H9 (cell line): ENCODE results near the gene PGR. TPM values are rescaled to one million over a fixed set of nuclear protein-coding genes. Genes with fewer than 3 reads are reported as not detected.

ENCODE experiments used
- DNase-seq: peaks from one replicate; pipeline ENCODE4 v3.0.0-alpha.2; 2017
- H2AFZ ChIP-seq: one replicate; pipeline ENCODE4 v1.6.1; 2013; ENCODE audit warnings: mild to moderate bottlenecking, low read length, control low read depth, moderate library complexity
- H2AK5ac ChIP-seq: 2 replicates; pipeline ENCODE4 v1.6.1; 2013; ENCODE audit warnings: low read length, control low read depth, mixed read lengths; ENCODE audit not compliant: insufficient read length
- H2BK120ac ChIP-seq: one replicate; pipeline ENCODE4 v1.6.1; 2013; ENCODE audit warnings: low read depth, mild to moderate bottlenecking, low read length, control low read depth, inconsistent platforms; ENCODE audit not compliant: poor library complexity, severe bottlenecking
- H2BK12ac ChIP-seq: 2 replicates; pipeline ENCODE4 v1.6.1; 2013; ENCODE audit warnings: low read length, control low read depth, mixed read lengths, low read depth; ENCODE audit not compliant: insufficient read length
- H2BK15ac ChIP-seq: 2 replicates; pipeline ENCODE4 v1.6.1; 2013; ENCODE audit warnings: low read depth, low read length, control low read depth
- H2BK20ac ChIP-seq: one replicate; pipeline ENCODE4 v1.6.1; 2013; ENCODE audit warnings: low read depth, mild to moderate bottlenecking, low read length, control low read depth, inconsistent platforms; ENCODE audit not compliant: poor library complexity, severe bottlenecking
- H2BK5ac ChIP-seq: 2 replicates; pipeline ENCODE4 v1.6.1; 2013; ENCODE audit warnings: low read length, control low read depth, mixed read lengths; ENCODE audit not compliant: insufficient read length
- H3K14ac ChIP-seq: 2 replicates; pipeline ENCODE4 v1.6.1; 2013; ENCODE audit warnings: low read length, control low read depth; ENCODE audit not compliant: insufficient read depth
- H3K18ac ChIP-seq: 2 replicates; pipeline ENCODE4 v1.6.1; 2013; ENCODE audit warnings: low read depth, mild to moderate bottlenecking, mixed read lengths, low read length, control low read depth; ENCODE audit not compliant: insufficient read length
- H3K23ac ChIP-seq: 2 replicates; pipeline ENCODE4 v1.6.1; 2013; ENCODE audit warnings: low read length, control low read depth, mixed read lengths, low read depth; ENCODE audit not compliant: insufficient read length
- H3K23me2 ChIP-seq: 2 replicates; pipeline ENCODE4 v1.6.1; 2013; ENCODE audit warnings: low read depth, mild to moderate bottlenecking, mixed read lengths, low read length, control low read depth; ENCODE audit not compliant: insufficient read length, poor library complexity, severe bottlenecking
- H3K27ac ChIP-seq: 2 replicates; pipeline ENCODE4 v1.5.1; 2013; ENCODE audit warnings: low read length, control low read depth, mixed read lengths, low read depth; ENCODE audit not compliant: insufficient read length
- H3K27me3 ChIP-seq: 2 replicates; pipeline ENCODE4 v1.6.1; 2013; ENCODE audit warnings: low read length, control low read depth, inconsistent platforms; ENCODE audit not compliant: insufficient read depth
- H3K4ac ChIP-seq: 2 replicates; pipeline ENCODE4 v1.6.1; 2013; ENCODE audit warnings: low read depth, mild to moderate bottlenecking, control low read depth, inconsistent platforms, low read length, moderate library complexity
- H3K4me1 ChIP-seq: 2 replicates; pipeline ENCODE4 v1.6.1; 2013; ENCODE audit warnings: low read length, control low read depth, inconsistent platforms; ENCODE audit not compliant: insufficient read depth
- H3K4me2 ChIP-seq: 2 replicates; pipeline ENCODE4 v1.6.1; 2013; ENCODE audit warnings: low read length, control low read depth, mixed read lengths; ENCODE audit not compliant: insufficient read length, insufficient read depth
- H3K56ac ChIP-seq: 2 replicates; pipeline ENCODE4 v1.6.1; 2013; ENCODE audit warnings: low read depth, mild to moderate bottlenecking, mixed read lengths, low read length, control low read depth; ENCODE audit not compliant: insufficient read length
- H3K79me1 ChIP-seq: 2 replicates; pipeline ENCODE4 v1.6.1; 2013; ENCODE audit warnings: low read depth, mild to moderate bottlenecking, moderate library complexity, low read length, control low read depth, inconsistent platforms; ENCODE audit not compliant: insufficient read depth, poor library complexity, severe bottlenecking
- H3K79me2 ChIP-seq: 2 replicates; pipeline ENCODE4 v1.6.1; 2013; ENCODE audit warnings: low read length, control low read depth, inconsistent platforms; ENCODE audit not compliant: insufficient read depth
- H3K9ac ChIP-seq: 2 replicates; pipeline ENCODE4 v1.6.1; 2013; ENCODE audit warnings: low read length, control low read depth, mixed read lengths; ENCODE audit not compliant: insufficient read length; ENCODE audit errors: extremely low read depth
- H3K9me3 ChIP-seq: one replicate; pipeline ENCODE4 v1.6.1; 2013; ENCODE audit warnings: low read depth, low read length, inconsistent platforms; ENCODE audit not compliant: control insufficient read depth
- H3T11ph ChIP-seq: one replicate; pipeline ENCODE4 v1.6.1; 2013; ENCODE audit warnings: mild to moderate bottlenecking, low read length, control low read depth, inconsistent platforms
- H4K20me1 ChIP-seq: one replicate; pipeline ENCODE4 v1.6.1; 2013; ENCODE audit not compliant: control insufficient read depth, insufficient read length, insufficient read depth
- H4K5ac ChIP-seq: 2 replicates; pipeline ENCODE4 v1.6.1; 2013; ENCODE audit warnings: low read depth, mild to moderate bottlenecking, mixed read lengths, low read length, control low read depth; ENCODE audit not compliant: insufficient read length
- H4K8ac ChIP-seq: replicated peaks from 2 replicates; pipeline ENCODE4 v1.6.1; 2013; ENCODE audit warnings: low read length, control low read depth, mixed read lengths, low read depth; ENCODE audit not compliant: insufficient read length
- H4K91ac ChIP-seq: 2 replicates; pipeline ENCODE4 v1.6.1; 2013; ENCODE audit warnings: low read depth, mild to moderate bottlenecking, moderate library complexity, mixed read lengths, low read length, control low read depth; ENCODE audit not compliant: insufficient read length
- H3K27ac Mint-ChIP-seq, 3 experiments: 2 replicates in 2 of 3; 3 replicates in 1 of 3; pipeline ENCODE4 v1.8.0; 2020 to 2021; ENCODE audit warnings: mixed read lengths in 3 of 3, mild to moderate bottlenecking in 1 of 3, moderate library complexity in 1 of 3
- H3K27me3 Mint-ChIP-seq: 2 replicates; pipeline ENCODE4 v1.8.0; 2021; ENCODE audit warnings: low read depth, mild to moderate bottlenecking, moderate library complexity, mixed read lengths
- H3K36me3 Mint-ChIP-seq, 3 experiments: 2 replicates in 2 of 3; 3 replicates in 1 of 3; pipeline ENCODE4 v1.8.0; 2020 to 2021; ENCODE audit warnings: low read depth in 3 of 3, mixed read lengths in 3 of 3; ENCODE audit not compliant: insufficient read depth in 1 of 3
- H3K4me1 Mint-ChIP-seq, 2 experiments: 2 replicates each; pipeline ENCODE4 v1.8.0; 2020; ENCODE audit warnings: mixed read lengths in 2 of 2
- H3K4me3 Mint-ChIP-seq, 2 experiments: 2 replicates in 1 of 2; 3 replicates in 1 of 2; pipeline ENCODE4 v1.8.0; 2020 to 2021; ENCODE audit warnings: mild to moderate bottlenecking in 2 of 2, mixed read lengths in 2 of 2, moderate library complexity in 1 of 2
- H3K9me3 Mint-ChIP-seq, 2 experiments: 2 replicates in 1 of 2; 3 replicates in 1 of 2; pipeline ENCODE4 v1.8.0; 2020; ENCODE audit warnings: mild to moderate bottlenecking in 2 of 2, mixed read lengths in 2 of 2, moderate library complexity in 1 of 2
- WGBS: extraction: QIAGEN DNeasy Blood & Tissue Kit; methylation state at CpG from one replicate; pipeline ENCODE4 v1.1.7; 2013; ENCODE audit warnings: missing lambda C conversion rate, low lambda C conversion rate, mixed read lengths; ENCODE audit not compliant: insufficient read length; ENCODE audit errors: extremely low coverage; 5-methylcytosine and 5-hydroxymethylcytosine counted together
- total RNA-seq: library from RNA; stranded (reverse); gene quantifications from 2 replicates; pipeline ENCODE4 v1.2.1, GENCODE V29; 2021
- TF ChIP-seq, protein P1 (sequence below): fragments of 200-600 bp; sonication (generic); conservative IDR thresholded peaks from 3 replicates; pipeline ENCODE4 v1.8.0; 2021; ENCODE audit warnings: antibody characterized with exemption, mild to moderate bottlenecking

Gene PGR
- total RNA-seq, 1 experiment from 2014 or later: 0.02 TPM

GRCh38 chr11:101030692-101031091 is 98.9 kb downstream of the PGR start:
- no peak overlapping the region for H4K5ac ChIP-seq

More at GRCh38 chr11:101030692-101031091, 98.9 kb downstream of the PGR start:
- H3K18ac ChIP-seq: no peak overlapping the region
- H2AK5ac ChIP-seq: no peak overlapping the region
- no peaks in the 10 kb centered on the region for H3K9me3 ChIP-seq
- Mint-ChIP-seq H3K4me3 (no peak overlapping the region), H3K27ac (no peak overlapping the region), H3K4me1 (peaks cover 0 to 4% of the 10 kb centered on the region in 2 experiments; a peak in 2 of 4 replicates), H3K27me3 (no peaks in the 10 kb centered on the region), H3K9me3 (no peaks in the 10 kb centered on the region), H3K36me3 (no peaks in the 10 kb centered on the region)
- no peak overlapping the region for H3K23ac ChIP-seq
- no peak overlapping the region for H3T11ph ChIP-seq
- H2BK12ac ChIP-seq: no peak overlapping the region
- TF ChIP-seq, protein P1, sequence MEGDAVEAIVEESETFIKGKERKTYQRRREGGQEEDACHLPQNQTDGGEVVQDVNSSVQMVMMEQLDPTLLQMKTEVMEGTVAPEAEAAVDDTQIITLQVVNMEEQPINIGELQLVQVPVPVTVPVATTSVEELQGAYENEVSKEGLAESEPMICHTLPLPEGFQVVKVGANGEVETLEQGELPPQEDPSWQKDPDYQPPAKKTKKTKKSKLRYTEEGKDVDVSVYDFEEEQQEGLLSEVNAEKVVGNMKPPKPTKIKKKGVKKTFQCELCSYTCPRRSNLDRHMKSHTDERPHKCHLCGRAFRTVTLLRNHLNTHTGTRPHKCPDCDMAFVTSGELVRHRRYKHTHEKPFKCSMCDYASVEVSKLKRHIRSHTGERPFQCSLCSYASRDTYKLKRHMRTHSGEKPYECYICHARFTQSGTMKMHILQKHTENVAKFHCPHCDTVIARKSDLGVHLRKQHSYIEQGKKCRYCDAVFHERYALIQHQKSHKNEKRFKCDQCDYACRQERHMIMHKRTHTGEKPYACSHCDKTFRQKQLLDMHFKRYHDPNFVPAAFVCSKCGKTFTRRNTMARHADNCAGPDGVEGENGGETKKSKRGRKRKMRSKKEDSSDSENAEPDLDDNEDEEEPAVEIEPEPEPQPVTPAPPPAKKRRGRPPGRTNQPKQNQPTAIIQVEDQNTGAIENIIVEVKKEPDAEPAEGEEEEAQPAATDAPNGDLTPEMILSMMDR: no peak
- no peak overlapping the region for H2BK20ac ChIP-seq
- H4K20me1 ChIP-seq: no peaks in the 10 kb centered on the region
- H3K79me2 ChIP-seq: no peaks in the 10 kb centered on the region
- no peak overlapping the region for H3K14ac ChIP-seq
- no peak overlapping the region for H2BK120ac ChIP-seq
- H2BK15ac ChIP-seq: no peak overlapping the region
- H2AFZ ChIP-seq: no peak overlapping the region
- no peak overlapping the region for H3K56ac ChIP-seq
- no peaks in the 10 kb centered on the region for H3K79me1 ChIP-seq
- no peak overlapping the region for H3K9ac ChIP-seq
- no peak overlapping the region for H2BK5ac ChIP-seq
- H3K4me2 ChIP-seq: no peak overlapping the region
- no peak overlapping the region for H3K27ac ChIP-seq
- no peaks in the 10 kb centered on the region for H3K27me3 ChIP-seq
- H4K8ac ChIP-seq: no peak overlapping the region
- no peak overlapping the region for H4K91ac ChIP-seq
- H3K4me1 ChIP-seq: no peaks in the 10 kb centered on the region
- no CpG with 5 or more reads among the region's 1 CpG for WGBS
- no peaks in the 10 kb centered on the region for H3K23me2 ChIP-seq
- DNase-seq: no peak
- H3K4ac ChIP-seq: no peak overlapping the region
